ENCODE measurements around the gene NISCH.

The NISCH gene

DNA sequence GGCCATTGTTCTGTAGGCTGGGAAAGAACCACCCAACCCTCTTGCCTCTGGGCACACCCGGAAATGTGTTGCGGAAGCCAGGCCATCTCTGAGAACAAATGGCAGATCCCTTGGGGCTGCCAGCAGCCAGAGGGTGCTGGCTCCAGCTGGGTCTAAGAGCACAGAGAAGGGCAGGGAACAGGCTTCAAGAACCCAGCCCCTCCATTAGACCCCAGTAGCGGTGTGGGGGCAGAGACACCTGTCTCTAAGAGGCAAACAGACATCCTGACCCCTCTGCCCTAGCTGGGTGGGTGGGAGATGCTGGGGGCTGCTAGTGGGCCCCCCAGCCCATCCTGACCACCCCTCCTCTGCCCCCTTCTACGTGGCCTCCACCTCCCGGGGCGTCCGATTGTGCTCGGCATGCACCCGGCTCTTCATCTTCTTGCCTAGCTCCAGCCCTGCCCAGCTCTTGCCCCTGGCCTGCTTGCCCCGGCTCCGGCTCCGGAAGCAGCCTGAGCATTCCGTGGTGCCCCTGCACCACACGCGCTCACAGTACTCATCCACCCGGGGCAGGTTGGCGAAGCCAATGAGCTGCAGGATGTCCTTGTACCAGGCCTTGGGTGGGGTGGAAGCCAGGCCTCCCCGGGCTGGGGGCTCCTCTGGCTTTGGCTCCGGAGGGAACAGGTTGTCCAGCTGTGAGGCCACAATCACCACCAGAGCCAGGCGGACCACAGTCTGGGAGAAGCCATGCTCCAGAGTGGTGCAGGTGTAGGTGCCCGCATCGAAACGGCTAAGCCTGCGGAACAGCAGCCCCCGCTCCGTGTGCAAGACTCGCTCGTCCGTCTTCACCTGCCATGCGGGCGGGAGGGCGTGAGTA, 19.9 kb upstream of the NISCH start:
- DNase-seq: no peak

DNA sequence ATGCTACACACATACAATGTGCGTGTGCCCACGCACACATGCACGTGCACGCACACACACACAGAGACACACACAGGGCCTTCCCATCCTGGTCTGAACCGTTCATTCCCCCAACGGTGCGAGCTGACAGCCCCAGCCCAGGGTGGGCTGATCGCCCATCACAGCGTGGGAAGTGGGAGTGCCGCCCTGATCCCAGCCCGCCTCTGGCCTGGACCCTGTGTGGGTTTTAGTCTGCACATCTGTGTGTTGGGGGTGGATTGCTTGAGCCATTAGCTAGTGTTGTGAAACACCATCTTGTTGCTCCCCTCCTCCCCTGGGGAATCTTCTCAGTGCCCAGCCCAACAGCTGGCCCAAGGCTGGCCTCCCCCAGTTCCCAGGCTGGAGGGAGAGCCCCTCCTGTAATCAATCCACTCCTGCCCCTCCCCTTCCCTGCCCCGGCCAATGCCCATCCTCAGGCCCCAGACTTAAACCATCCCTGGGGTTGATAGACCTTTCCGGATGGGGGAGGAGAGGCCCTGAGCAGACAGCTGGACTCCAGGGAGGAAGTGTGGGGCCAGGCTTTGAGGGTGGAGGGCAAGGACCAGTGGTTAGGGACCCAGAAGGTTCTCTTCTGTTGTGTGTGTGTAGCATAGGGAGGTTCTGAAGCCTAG, 18.8 kb upstream of the NISCH start:
- no peak for DNase-seq

DNA sequence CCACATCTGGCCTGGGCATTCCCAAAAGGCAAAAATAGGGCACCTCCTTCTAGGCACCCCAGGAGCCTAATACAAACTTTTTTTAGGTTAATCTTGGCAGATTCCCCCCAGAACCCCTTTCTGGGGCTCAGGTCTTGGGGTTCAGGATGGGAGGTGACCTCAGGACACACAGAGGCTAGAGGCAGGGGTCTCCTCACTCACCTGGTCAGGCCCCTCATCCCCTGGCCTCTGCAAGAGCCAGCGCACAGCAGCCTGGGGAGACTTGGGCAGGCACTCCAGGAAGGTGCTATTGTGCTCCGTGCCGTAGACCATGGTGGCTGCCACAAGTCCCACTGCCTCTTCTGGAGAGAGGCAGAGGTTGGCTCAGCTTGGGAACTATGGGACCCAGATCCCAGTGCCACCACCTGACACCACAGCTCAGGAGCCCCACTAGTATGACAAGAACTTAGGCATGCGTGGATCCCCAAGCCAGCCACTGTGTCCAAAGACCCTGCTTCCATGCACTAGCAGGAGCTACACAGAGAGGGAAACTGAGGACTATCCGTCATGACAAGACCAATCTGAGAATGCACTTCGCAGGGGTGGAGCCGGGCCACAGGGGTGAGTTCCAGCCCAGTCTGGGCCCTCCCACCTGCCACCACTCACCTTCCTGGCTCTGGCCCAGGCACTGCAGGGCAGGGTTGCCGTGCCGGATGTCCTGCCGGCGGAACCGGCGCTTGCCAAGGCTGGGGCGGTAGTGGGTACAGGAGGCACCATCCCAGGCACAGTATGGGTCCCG, 17.9 kb upstream of the NISCH start:
- DNase-seq: no peak

DNA sequence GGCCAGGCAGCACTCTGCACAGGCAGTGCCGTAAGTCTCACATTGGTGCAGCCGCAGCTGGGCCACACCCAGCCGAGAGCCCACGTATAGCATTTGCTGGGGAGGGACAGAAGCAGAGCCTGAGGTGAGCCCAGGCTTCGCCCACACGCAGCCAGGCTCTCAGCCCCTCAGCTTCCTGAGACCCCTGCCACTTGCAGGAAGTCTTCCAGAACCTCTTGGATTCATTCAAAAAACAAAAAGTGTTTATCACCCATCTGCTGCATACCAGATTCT, 17.4 kb upstream of the NISCH start:
- DNase-seq: no peak

- no peak for DNase-seq
Observed at GRCh38 chr3:52438579-52439425, 16.6 kb upstream of the NISCH start.

DNA sequence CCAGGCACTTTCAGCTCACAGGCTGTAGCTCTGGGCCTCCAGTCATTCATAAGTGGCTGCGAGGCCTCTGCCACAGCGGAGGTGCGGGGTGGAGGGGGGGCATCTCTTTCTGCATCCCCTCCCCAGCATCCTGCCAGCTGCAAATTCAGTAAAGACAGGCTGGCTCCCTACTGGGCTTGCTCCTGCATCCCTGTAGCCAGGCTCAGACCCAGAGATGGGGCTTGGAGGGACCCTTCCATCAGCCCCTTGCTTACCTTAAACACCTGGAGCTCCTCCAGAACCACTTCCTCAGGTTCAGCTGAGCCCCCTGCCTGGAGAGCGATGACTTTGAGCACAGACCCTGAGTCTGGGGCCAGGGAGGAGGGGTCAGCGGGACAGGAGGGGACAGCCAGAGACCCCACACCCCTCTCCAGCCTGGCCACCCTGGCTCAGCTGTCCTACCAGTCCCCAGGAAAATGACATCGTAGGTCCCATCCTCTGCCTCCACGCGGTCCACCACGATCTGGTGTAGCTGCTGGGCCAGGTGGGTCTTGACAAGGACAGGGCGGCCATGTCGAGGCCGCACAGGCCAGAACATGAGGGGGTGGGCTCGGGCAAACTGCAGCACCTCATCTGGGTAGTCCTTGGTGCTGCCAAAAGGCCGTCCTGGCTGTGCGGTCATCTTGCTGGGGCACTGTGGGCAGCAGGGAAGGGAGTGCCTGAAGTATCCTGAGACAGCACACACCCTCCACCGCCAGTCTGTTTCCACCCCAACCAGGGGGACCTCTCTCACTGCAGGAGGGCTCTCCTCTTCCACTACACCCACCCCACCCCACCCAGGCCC, 15.8 kb upstream of the NISCH start:
- DNase-seq: no peak

DNA sequence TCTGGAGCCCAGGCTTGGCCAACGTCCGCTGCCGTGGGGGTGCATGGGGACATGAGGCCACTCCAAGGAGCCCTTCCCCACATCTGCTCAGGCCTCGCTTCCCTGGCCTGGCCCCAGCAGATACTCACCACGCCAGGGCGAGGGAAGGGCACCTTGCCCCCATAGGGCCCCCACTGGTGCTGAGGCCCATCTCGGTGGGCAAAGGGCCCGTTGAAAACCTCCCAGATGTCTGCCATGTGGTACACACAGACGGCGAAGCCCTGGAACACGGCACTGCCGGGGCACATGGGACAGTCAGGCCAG, 15.2 kb upstream of the NISCH start:
- no peak for DNase-seq

GRCh38 chr3:52440671-52441070, 14.7 kb upstream of the NISCH start:
- DNase-seq: peak; percentile 30

GRCh38 chr3:52441091-52441771, 14.2 kb upstream of the NISCH start:
- DNase-seq: no peak

GRCh38 chr3:52441772-52442332, 13.6 kb upstream of the NISCH start:
- no peak for DNase-seq

- DNase-seq: no peak
Observed at GRCh38 chr3:52442409-52443267, 12.8 kb upstream of the NISCH start.

DNA sequence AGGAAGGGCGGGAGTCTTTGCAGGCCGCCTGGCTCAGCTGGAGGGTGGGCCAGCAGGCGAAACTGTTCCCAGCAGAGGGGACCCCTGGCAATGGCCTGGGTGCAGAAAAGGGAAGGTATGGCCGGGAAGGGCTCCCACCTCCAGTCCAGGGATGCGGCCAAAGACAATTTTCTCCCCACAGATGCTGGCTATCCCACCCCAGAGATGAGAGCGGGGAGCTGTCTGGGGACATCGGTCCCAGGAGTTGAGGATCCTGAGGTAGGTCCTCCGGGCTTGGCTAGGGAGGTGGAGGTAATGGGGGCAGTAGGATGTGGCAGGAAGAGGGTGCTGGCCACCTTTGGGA, 12.2 kb upstream of the NISCH start:
- DNase-seq: no peak

GRCh38 chr3:52443791-52444687, 11.4 kb upstream of the NISCH start:
- DNase-seq: peak; percentile 40

DNA sequence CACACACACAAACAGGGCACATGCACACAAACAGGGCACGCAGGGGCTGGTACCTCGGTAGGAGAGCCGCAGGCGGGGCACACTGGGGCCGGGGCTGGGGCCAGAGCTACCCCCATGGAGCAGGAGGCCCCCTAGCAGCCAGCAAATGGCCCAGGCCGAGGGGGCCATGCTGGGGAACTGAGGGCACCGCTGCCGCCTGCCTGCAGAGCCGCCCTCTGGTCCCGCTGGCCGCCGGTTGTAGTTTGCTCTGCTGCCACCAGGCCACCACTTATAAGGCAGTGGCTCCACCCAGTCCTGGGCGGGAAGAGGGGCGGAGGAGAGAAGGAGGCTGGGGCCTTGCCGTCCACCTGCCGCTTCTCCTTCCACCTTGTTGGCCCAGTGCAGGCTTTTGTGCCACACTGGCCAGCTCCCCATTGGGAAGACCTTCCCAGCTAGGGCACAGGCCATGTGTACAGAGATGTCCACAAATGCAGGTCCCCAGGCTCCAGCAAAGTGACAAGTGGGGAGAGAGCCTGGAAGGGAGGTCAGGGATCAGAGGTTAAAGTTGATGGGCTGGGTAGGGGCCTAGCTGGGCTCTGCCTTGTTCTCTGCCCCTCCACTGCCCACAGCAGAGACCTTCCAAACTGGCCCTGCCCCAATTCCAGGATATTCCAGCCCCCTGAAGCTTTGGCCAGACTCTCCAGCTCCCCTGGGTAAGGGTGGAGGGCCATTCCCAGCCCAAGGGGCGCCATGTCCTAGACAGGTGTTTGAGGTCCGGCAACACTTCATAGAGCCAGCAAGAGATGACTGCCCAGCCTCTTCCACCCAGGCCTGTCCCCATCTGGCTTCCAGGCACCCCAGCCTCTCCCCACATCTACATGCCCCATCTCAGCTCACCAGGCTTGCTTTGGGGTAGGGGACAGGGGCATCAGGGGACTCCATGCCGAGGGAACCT, 10.3 kb upstream of the NISCH start, which contains the start of gene SEMA3G:
SEMA3G (minus strand) TSS at position 244 of the 934 bp plus-strand sequence; CDS start at position 168, 76 bp downstream.
- peak; percentile 73 for DNase-seq

DNA sequence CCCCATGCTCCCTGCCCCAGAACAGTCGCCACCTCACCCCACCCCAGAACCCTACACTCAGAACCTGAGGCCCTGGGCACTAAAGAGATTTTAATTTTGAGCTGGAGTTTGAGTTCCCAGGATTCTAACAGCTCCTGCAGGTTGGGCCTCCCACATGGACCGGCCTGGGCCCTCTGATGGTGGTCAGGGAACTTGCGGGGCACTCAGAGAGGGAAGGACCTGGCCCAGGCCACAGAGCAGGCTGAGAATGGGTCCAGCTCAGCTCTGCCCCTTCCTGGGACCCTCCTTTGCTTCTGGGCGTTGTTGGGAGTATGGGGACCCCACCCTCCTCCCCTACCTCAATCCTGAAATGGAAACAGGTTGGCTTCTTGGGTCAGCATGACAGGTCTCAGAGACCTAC, 9.4 kb upstream of the NISCH start:
- DNase-seq: no peak

GRCh38 chr3:52446631-52447511, 8.5 kb upstream of the NISCH start:
- DNase-seq: peak; percentile 80

All from right forelimb (tissue), 1 donor.